GM20431 (cell line): Measurements from ENCODE around the gene TBC1D14.

Experiments
- in situ Hi-C: fragments of 300-500 bp; cut with MseI, MboI; formaldehyde crosslinking; loops from one replicate; pipeline ENCODE4 v1.15.0; 2020; ENCODE audit warnings: low sequenced_read_pairs; ENCODE audit not compliant: unreplicated experiment

Gene TBC1D14

GRCh38 chr4:6909113-6909969 lies at the start of gene TBC1D14:
Gene TBC1D14 (plus strand): TSS chr4:6909826. CDS start chr4:6923390, 13,564 bp downstream.
- in situ Hi-C loops: no loop called here

- in situ Hi-C loops: no loop called here
Observed at GRCh38 chr4:6868386-6868785, 41.2 kb upstream of the TBC1D14 start.

- in situ Hi-C loops: loop anchor here (10.0 kb wide), 1 partner anchor 145 kb away; no protein-coding TSS in a partner anchor
Observed at GRCh38 chr4:6869944-6870343, 39.7 kb upstream of the TBC1D14 start.

GRCh38 chr4:6873291-6873690 lies 36.3 kb upstream of the TBC1D14 start:
- in situ Hi-C loops: loop anchor here (10.0 kb wide), 1 partner anchor 148 kb away; no protein-coding TSS in a partner anchor

GRCh38 chr4:6873792-6874461 lies 35.7 kb upstream of the TBC1D14 start:
- in situ Hi-C loops: loop anchor here (10.0 kb wide), 1 partner anchor 149 kb away; no protein-coding TSS in a partner anchor

- in situ Hi-C loops: loop anchor here (10.0 kb wide), 1 partner anchor 150 kb away; no protein-coding TSS in a partner anchor
Observed at GRCh38 chr4:6874981-6875380, 34.6 kb upstream of the TBC1D14 start.

- in situ Hi-C loops: loop anchor here (10.0 kb wide), 1 partner anchor 151 kb away; no protein-coding TSS in a partner anchor
Observed at GRCh38 chr4:6875431-6875831, 34.2 kb upstream of the TBC1D14 start.

- in situ Hi-C loops: loop anchor here (10.0 kb wide), 1 partner anchor 152 kb away; no protein-coding TSS in a partner anchor
Observed at GRCh38 chr4:6876440-6876839, 33.2 kb upstream of the TBC1D14 start.

GRCh38 chr4:6877067-6877466 lies 32.6 kb upstream of the TBC1D14 start:
- in situ Hi-C loops: loop anchor here (10.0 kb wide), 1 partner anchor 152 kb away; no protein-coding TSS in a partner anchor

GRCh38 chr4:6878451-6879059 lies 31.1 kb upstream of the TBC1D14 start:
- in situ Hi-C loops: loop anchor here (10.0 kb wide), 1 partner anchor 154 kb away; no protein-coding TSS in a partner anchor

- in situ Hi-C loops: no loop called here
Observed at GRCh38 chr4:6880691-6881090, 28.9 kb upstream of the TBC1D14 start.

- in situ Hi-C loops: no loop called here
Observed at GRCh38 chr4:6881908-6882307, 27.7 kb upstream of the TBC1D14 start.

- in situ Hi-C loops: no loop called here
Observed at GRCh38 chr4:6884341-6884870, 25.2 kb upstream of the TBC1D14 start.

GRCh38 chr4:6885953-6886557 lies 23.6 kb upstream of the TBC1D14 start:
- in situ Hi-C loops: no loop called here

GRCh38 chr4:6886886-6887285 lies 22.7 kb upstream of the TBC1D14 start:
- in situ Hi-C loops: no loop called here

- in situ Hi-C loops: no loop called here
Observed at GRCh38 chr4:6887591-6888371, 21.8 kb upstream of the TBC1D14 start.

GRCh38 chr4:6888506-6889071 lies 21.0 kb upstream of the TBC1D14 start:
- in situ Hi-C loops: no loop called here

- in situ Hi-C loops: no loop called here
Observed at GRCh38 chr4:6889101-6889735, 20.4 kb upstream of the TBC1D14 start.
